H9 (cell line): ENCODE data around the gene TCF25. TPM values are rescaled to one million over a fixed set of nuclear protein-coding genes. Genes with fewer than 3 reads are reported as not detected.

Experiments
- DNase-seq: peaks from one replicate; pipeline ENCODE4 v3.0.0-alpha.2; 2017
- H2AFZ ChIP-seq: one replicate; pipeline ENCODE4 v1.6.1; 2013; ENCODE audit warnings: mild to moderate bottlenecking, low read length, control low read depth, moderate library complexity
- H2AK5ac ChIP-seq: 2 replicates; pipeline ENCODE4 v1.6.1; 2013; ENCODE audit warnings: low read length, control low read depth, mixed read lengths; ENCODE audit not compliant: insufficient read length
- H2BK120ac ChIP-seq: one replicate; pipeline ENCODE4 v1.6.1; 2013; ENCODE audit warnings: low read depth, mild to moderate bottlenecking, low read length, control low read depth, inconsistent platforms; ENCODE audit not compliant: poor library complexity, severe bottlenecking
- H2BK12ac ChIP-seq: 2 replicates; pipeline ENCODE4 v1.6.1; 2013; ENCODE audit warnings: low read length, control low read depth, mixed read lengths, low read depth; ENCODE audit not compliant: insufficient read length
- H2BK15ac ChIP-seq: 2 replicates; pipeline ENCODE4 v1.6.1; 2013; ENCODE audit warnings: low read depth, low read length, control low read depth
- H2BK20ac ChIP-seq: one replicate; pipeline ENCODE4 v1.6.1; 2013; ENCODE audit warnings: low read depth, mild to moderate bottlenecking, low read length, control low read depth, inconsistent platforms; ENCODE audit not compliant: poor library complexity, severe bottlenecking
- H2BK5ac ChIP-seq: 2 replicates; pipeline ENCODE4 v1.6.1; 2013; ENCODE audit warnings: low read length, control low read depth, mixed read lengths; ENCODE audit not compliant: insufficient read length
- H3K14ac ChIP-seq: 2 replicates; pipeline ENCODE4 v1.6.1; 2013; ENCODE audit warnings: low read length, control low read depth; ENCODE audit not compliant: insufficient read depth
- H3K18ac ChIP-seq: 2 replicates; pipeline ENCODE4 v1.6.1; 2013; ENCODE audit warnings: low read depth, mild to moderate bottlenecking, mixed read lengths, low read length, control low read depth; ENCODE audit not compliant: insufficient read length
- H3K23ac ChIP-seq: 2 replicates; pipeline ENCODE4 v1.6.1; 2013; ENCODE audit warnings: low read length, control low read depth, mixed read lengths, low read depth; ENCODE audit not compliant: insufficient read length
- H3K23me2 ChIP-seq: 2 replicates; pipeline ENCODE4 v1.6.1; 2013; ENCODE audit warnings: low read depth, mild to moderate bottlenecking, mixed read lengths, low read length, control low read depth; ENCODE audit not compliant: insufficient read length, poor library complexity, severe bottlenecking
- H3K27ac ChIP-seq: 2 replicates; pipeline ENCODE4 v1.5.1; 2013; ENCODE audit warnings: low read length, control low read depth, mixed read lengths, low read depth; ENCODE audit not compliant: insufficient read length
- H3K27me3 ChIP-seq: 2 replicates; pipeline ENCODE4 v1.6.1; 2013; ENCODE audit warnings: low read length, control low read depth, inconsistent platforms; ENCODE audit not compliant: insufficient read depth
- H3K4ac ChIP-seq: 2 replicates; pipeline ENCODE4 v1.6.1; 2013; ENCODE audit warnings: low read depth, mild to moderate bottlenecking, control low read depth, inconsistent platforms, low read length, moderate library complexity
- H3K4me1 ChIP-seq: 2 replicates; pipeline ENCODE4 v1.6.1; 2013; ENCODE audit warnings: low read length, control low read depth, inconsistent platforms; ENCODE audit not compliant: insufficient read depth
- H3K4me2 ChIP-seq: 2 replicates; pipeline ENCODE4 v1.6.1; 2013; ENCODE audit warnings: low read length, control low read depth, mixed read lengths; ENCODE audit not compliant: insufficient read length, insufficient read depth
- H3K56ac ChIP-seq: 2 replicates; pipeline ENCODE4 v1.6.1; 2013; ENCODE audit warnings: low read depth, mild to moderate bottlenecking, mixed read lengths, low read length, control low read depth; ENCODE audit not compliant: insufficient read length
- H3K79me1 ChIP-seq: 2 replicates; pipeline ENCODE4 v1.6.1; 2013; ENCODE audit warnings: low read depth, mild to moderate bottlenecking, moderate library complexity, low read length, control low read depth, inconsistent platforms; ENCODE audit not compliant: insufficient read depth, poor library complexity, severe bottlenecking
- H3K79me2 ChIP-seq: 2 replicates; pipeline ENCODE4 v1.6.1; 2013; ENCODE audit warnings: low read length, control low read depth, inconsistent platforms; ENCODE audit not compliant: insufficient read depth
- H3K9ac ChIP-seq: 2 replicates; pipeline ENCODE4 v1.6.1; 2013; ENCODE audit warnings: low read length, control low read depth, mixed read lengths; ENCODE audit not compliant: insufficient read length; ENCODE audit errors: extremely low read depth
- H3K9me3 ChIP-seq: one replicate; pipeline ENCODE4 v1.6.1; 2013; ENCODE audit warnings: low read depth, low read length, inconsistent platforms; ENCODE audit not compliant: control insufficient read depth
- H3T11ph ChIP-seq: one replicate; pipeline ENCODE4 v1.6.1; 2013; ENCODE audit warnings: mild to moderate bottlenecking, low read length, control low read depth, inconsistent platforms
- H4K20me1 ChIP-seq: one replicate; pipeline ENCODE4 v1.6.1; 2013; ENCODE audit not compliant: control insufficient read depth, insufficient read length, insufficient read depth
- H4K5ac ChIP-seq: 2 replicates; pipeline ENCODE4 v1.6.1; 2013; ENCODE audit warnings: low read depth, mild to moderate bottlenecking, mixed read lengths, low read length, control low read depth; ENCODE audit not compliant: insufficient read length
- H4K8ac ChIP-seq: replicated peaks from 2 replicates; pipeline ENCODE4 v1.6.1; 2013; ENCODE audit warnings: low read length, control low read depth, mixed read lengths, low read depth; ENCODE audit not compliant: insufficient read length
- H4K91ac ChIP-seq: 2 replicates; pipeline ENCODE4 v1.6.1; 2013; ENCODE audit warnings: low read depth, mild to moderate bottlenecking, moderate library complexity, mixed read lengths, low read length, control low read depth; ENCODE audit not compliant: insufficient read length
- H3K27ac Mint-ChIP-seq, 3 experiments: 2 replicates in 2 of 3; 3 replicates in 1 of 3; pipeline ENCODE4 v1.8.0; 2020 to 2021; ENCODE audit warnings: mixed read lengths in 3 of 3, mild to moderate bottlenecking in 1 of 3, moderate library complexity in 1 of 3
- H3K27me3 Mint-ChIP-seq: 2 replicates; pipeline ENCODE4 v1.8.0; 2021; ENCODE audit warnings: low read depth, mild to moderate bottlenecking, moderate library complexity, mixed read lengths
- H3K36me3 Mint-ChIP-seq, 3 experiments: 2 replicates in 2 of 3; 3 replicates in 1 of 3; pipeline ENCODE4 v1.8.0; 2020 to 2021; ENCODE audit warnings: low read depth in 3 of 3, mixed read lengths in 3 of 3; ENCODE audit not compliant: insufficient read depth in 1 of 3
- H3K4me1 Mint-ChIP-seq, 2 experiments: 2 replicates each; pipeline ENCODE4 v1.8.0; 2020; ENCODE audit warnings: mixed read lengths in 2 of 2
- H3K4me3 Mint-ChIP-seq, 2 experiments: 2 replicates in 1 of 2; 3 replicates in 1 of 2; pipeline ENCODE4 v1.8.0; 2020 to 2021; ENCODE audit warnings: mild to moderate bottlenecking in 2 of 2, mixed read lengths in 2 of 2, moderate library complexity in 1 of 2
- H3K9me3 Mint-ChIP-seq, 2 experiments: 2 replicates in 1 of 2; 3 replicates in 1 of 2; pipeline ENCODE4 v1.8.0; 2020; ENCODE audit warnings: mild to moderate bottlenecking in 2 of 2, mixed read lengths in 2 of 2, moderate library complexity in 1 of 2
- CTCF ChIP-seq: fragments of 200-600 bp; sonication (generic); conservative IDR thresholded peaks from 3 replicates; pipeline ENCODE4 v1.8.0; 2021; ENCODE audit warnings: antibody characterized with exemption, mild to moderate bottlenecking
- WGBS: extraction: QIAGEN DNeasy Blood & Tissue Kit; methylation state at CpG from one replicate; pipeline ENCODE4 v1.1.7; 2013; ENCODE audit warnings: missing lambda C conversion rate, low lambda C conversion rate, mixed read lengths; ENCODE audit not compliant: insufficient read length; ENCODE audit errors: extremely low coverage; 5-methylcytosine and 5-hydroxymethylcytosine counted together
- total RNA-seq: library from RNA; stranded (reverse); gene quantifications from 2 replicates; pipeline ENCODE4 v1.2.1, GENCODE V29; 2021

TCF25 gene
- total RNA-seq, 1 experiment from 2014 or later, result 109 TPM

GRCh38 chr16:89921131-89921701 lies 47.8 kb downstream of the TCF25 start:
- no peaks in the 10 kb centered on the region for H4K20me1 ChIP-seq
- no peak overlapping the region for H4K91ac ChIP-seq
- no peaks in the 10 kb centered on the region for H3K79me2 ChIP-seq
- no peak overlapping the region for H3K27ac ChIP-seq
- H3K4me1 ChIP-seq, result no peaks in the 10 kb centered on the region; the same call in 1 of the 2 replicates
- H3K56ac ChIP-seq, result no peak overlapping the region
- H3K9me3 Mint-ChIP-seq, result no peaks in the 10 kb centered on the region; a peak in 1 of 5 replicates
- no peak overlapping the region for H4K5ac ChIP-seq
- no peak overlapping the region for H3K4ac ChIP-seq
- no peak overlapping the region for H3K23ac ChIP-seq
- H2AFZ ChIP-seq, result no peak overlapping the region
- no peak overlapping the region for H3K18ac ChIP-seq
- peaks cover 26% of the 10 kb centered on the region for H3K23me2 ChIP-seq
- peaks cover 27 to 44% of the 10 kb centered on the region in 2 experiments for H3K4me1 Mint-ChIP-seq
- no peak overlapping the region for H4K8ac ChIP-seq
- peak overlapping the region; percentile 84 to 94; a peak in 2 of 5 replicates for H3K4me3 Mint-ChIP-seq
- H3K27me3 Mint-ChIP-seq, result peaks cover 24% of the 10 kb centered on the region
- H3K14ac ChIP-seq, result no peak overlapping the region; the same call in 1 of the 2 replicates
- no peak overlapping the region for H2BK12ac ChIP-seq
- H2BK20ac ChIP-seq, result no peak overlapping the region
- H2AK5ac ChIP-seq, result no peak overlapping the region
- DNase-seq, result peak; percentile 63
- peak overlapping the region; percentile 72 for H3K4me2 ChIP-seq
- H3K79me1 ChIP-seq, result no peaks in the 10 kb centered on the region
- no peak overlapping the region for H3T11ph ChIP-seq
- H3K9me3 ChIP-seq, result no peaks in the 10 kb centered on the region
- no CpG with 5 or more reads among the region's 14 CpGs for WGBS
- H2BK5ac ChIP-seq, result no peak overlapping the region
- H3K9ac ChIP-seq, result no peak overlapping the region
- no peaks in the 10 kb centered on the region for H3K27me3 ChIP-seq
- H3K27ac Mint-ChIP-seq, result no peak overlapping the region; a peak in 1 of 7 replicates
- H2BK120ac ChIP-seq, result no peak overlapping the region
- no peaks in the 10 kb centered on the region; a peak in 3 of 7 replicates for H3K36me3 Mint-ChIP-seq
- H2BK15ac ChIP-seq, result no peak overlapping the region
- no peak for TF ChIP-seq CTCF
